GM19035 (cell line): ENCODE results near the gene MAP3K20.
"Not testable (repeated sequence)": the region's sequence is repeated elsewhere in the genome, so short reads cannot be mapped to it uniquely, and the experiment has no call there.

Experiments
- ATAC-seq: cut with Tn5 transposase; IDR thresholded peaks from one replicate; pipeline ENCODE4 v1.9.1; 2021; ENCODE audit not compliant: unreplicated experiment

Gene MAP3K20

DNA sequence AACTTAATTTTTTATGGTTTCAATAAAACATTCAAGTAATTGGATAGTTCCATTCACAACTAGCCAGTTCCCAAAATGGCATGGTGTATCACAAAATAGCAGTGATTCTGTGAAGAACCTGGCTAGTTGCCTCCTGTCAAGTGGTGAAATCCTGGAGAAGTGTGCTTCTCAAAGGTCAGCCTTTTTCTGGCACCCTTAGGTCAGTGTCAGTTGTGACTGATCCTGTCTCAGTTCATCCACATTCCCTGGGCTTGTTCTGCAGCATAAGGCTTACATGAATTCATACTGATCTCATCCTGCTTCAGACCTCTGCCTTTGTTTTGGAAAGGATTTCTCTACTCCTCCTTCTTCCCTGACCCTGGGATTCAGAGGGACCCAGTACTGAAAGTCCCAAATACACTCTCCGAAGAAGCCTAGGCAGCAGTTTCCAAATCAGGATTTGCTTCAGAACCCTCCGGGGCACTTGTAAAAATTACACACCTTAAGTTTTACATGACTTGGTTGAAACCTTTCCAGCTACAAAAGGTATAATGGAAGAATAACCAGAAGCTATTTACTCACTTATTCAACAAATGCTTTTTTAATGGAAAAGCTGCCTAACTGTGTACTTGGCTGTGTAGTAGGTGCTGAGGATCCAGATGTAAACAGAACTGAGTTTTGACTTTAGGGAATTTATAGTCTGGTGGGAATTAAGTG lies 11.0 kb downstream of the MAP3K20 start:
- no peak for ATAC-seq

DNA sequence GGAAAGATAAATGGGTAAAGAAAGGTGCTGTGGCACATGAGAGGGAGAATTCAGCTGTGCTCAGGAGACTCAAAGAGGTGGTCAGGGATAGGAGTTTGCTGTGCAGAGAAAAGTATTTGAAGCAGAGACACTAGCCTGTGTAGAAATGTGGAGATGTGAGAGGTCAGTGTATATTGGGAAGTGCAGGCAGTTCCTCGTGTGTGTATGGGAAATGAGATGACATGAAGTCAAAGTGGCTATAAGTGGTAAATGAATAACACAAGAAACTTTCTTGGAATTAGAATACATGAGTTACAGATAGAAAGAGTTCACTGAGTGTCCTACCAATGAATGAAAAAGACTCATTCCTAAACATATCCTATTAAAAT lies 11.6 kb downstream of the MAP3K20 start:
- no peak for ATAC-seq

DNA sequence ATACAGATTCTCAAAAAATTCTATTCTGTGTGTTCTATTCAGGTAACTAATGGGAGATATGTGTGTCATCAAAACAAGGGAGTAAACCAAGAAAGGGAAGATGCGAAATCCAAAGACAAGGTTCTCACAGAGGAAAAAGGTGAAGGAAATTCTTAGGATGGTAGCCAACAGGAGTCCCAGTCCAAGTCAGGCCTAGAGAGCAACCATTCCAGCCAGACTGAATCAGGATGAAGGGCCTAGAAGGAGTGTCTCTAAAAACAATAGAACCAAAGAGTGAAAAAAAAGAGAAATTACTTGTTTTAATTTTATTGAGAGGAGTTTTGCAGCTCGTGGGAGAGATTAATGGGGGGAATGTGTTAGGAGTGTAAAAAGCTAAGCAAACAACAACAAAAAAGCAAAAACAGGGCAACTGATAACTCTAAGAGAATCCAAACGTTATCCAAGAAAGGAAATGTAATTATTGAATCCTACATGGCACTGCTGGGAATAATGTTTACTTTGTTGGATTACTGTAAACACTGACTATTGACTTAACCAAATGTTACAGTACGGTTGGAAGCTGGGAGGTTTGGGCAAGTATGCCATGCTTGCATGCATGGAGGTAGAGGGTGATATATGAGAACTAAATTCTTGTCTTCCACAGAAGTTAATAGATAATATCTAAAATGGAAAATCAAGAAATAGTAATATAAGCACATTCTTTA lies 12.3 kb downstream of the MAP3K20 start:
- ATAC-seq: no peak

DNA sequence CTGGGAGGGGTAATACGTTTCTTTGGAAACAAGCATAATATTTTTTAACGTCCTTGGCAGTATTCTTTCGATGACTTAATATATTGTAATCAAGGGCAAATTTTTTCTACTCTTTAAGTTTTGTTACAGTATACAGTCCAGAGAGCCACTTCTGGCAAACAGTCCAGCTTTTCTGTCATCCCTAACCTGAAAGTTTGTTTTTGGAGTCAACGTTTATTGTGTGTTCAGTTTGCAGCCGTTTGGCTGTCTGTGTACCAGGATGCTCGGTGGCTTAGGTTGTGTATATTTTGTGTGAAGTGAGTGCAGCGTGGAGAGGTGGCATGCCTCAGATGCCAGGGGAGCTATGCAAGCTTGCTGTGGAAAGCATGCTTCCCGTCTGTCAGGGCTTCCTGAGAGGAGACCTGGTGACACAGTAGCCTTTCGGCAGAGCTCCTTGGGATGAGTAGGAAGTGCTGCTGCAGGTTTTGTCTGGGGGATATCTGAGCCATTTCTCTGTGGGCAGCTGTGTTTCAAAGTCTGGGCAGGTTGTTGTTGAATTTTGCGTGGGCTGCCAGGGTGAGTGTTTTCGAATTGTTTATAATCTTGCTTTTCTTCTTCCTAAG lies 14.7 kb downstream of the MAP3K20 start:
- ATAC-seq: no peak

DNA sequence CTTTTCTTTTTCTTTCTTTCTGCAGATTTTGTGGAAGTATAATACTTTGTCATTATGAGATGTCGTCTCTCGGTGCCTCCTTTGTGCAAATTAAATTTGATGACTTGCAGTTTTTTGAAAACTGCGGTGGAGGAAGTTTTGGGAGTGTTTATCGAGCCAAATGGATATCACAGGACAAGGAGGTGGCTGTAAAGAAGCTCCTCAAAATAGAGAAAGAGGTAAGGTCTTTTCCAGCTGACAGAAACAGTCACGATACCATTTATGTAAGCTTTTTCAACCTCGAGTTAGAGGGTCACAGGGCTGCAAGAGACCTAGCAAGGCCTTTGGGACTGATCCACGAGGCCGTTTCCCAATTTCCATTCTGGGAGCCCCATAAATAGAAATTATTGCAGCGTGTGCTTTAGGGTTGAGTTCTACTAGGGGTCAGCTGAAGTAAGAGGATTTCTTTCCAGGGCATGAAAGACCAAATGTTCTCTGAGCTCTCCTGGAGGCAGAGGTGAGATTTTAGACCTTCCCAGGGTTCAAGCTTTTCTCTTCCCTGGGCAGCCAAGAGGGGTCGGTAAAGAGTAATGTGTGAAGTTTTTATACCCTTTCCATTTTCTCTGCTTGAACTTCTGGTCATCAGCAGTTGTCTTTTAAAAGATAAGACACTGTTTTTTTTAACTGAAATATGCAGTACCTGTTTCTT lies 15.5 kb downstream of the MAP3K20 start:
- ATAC-seq: no peak

DNA sequence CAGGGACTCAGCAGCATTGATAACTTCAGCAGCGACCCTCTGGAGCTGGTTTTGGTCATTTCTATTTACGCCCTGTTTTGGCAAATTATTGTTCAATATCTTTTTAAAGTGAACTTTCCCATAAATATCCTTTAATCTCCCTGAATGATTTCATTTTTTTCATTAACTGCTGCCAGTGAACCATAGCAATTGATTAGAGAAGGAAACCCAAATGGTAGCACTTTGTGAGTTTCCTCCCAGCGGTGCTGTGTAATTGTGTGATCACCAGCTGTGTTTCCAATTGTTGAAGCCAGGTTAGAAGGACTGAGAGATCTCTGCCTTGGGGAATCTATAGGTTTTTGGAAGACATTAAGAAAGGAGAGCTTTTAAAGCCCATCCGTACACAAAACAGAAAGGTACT lies 16.3 kb downstream of the MAP3K20 start:
- no peak for ATAC-seq

DNA sequence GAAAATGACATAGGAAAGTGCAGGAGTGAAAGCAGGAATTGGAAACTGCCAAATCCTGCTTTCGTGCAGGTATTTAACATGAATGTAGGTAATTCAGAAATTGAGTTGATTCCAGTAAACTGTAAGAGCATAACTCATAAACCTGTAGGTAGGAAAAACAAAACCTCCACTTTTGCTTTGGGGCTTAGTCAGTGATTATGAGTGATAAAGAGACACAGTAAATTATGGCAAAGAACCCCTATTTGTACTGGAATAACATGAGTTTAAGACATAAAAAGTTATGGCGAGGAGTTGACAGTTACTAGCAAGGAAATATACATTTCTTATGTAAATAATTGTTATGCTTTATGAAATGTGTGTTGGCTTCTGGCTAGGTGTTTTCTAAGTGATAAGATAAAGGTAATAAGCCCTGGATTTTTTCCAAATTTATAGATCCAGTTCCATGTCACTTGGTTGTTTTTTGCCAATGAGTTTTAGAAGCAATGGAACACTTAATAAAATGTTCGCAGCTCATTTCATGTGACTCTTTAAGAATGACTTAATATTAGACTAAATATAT lies 17.3 kb downstream of the MAP3K20 start:
- no peak for ATAC-seq

DNA sequence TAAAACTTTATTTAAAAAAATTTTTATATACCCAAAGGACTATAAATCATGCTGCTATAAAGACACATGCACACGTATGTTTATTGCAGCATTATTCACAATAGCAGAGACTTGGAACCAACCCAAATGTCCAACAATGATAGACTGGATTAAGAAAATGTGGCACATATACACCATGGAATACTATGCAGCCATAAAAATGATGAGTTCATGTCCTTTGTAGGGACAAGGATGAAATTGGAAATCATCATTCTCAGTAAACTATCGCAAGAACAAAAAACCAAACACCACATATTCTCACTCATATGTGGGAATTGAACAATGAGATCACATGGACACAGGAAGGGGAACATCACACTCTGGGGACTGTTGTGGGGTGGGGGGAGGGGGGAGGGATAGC lies 18.0 kb downstream of the MAP3K20 start:
- not testable (repeated sequence) for ATAC-seq

DNA sequence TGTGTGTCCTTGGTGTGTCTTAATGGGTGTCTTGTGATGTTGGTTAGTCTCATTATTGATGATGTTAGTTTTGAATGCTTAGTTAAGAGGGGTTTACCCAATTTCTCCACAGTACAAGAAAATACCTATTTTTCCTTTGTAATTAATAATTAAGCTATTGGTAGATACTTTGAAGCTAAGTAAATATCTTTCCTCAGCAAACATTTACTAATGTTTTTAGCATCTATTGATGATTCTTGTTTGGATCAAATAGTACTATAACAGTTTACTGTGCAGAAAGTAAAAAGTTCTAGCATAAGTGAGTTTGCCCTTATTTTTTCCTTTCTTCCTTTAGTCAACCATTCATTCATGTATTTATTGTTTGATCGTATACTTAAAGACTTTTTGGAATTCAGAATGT lies 19.1 kb downstream of the MAP3K20 start:
- no peak for ATAC-seq

DNA sequence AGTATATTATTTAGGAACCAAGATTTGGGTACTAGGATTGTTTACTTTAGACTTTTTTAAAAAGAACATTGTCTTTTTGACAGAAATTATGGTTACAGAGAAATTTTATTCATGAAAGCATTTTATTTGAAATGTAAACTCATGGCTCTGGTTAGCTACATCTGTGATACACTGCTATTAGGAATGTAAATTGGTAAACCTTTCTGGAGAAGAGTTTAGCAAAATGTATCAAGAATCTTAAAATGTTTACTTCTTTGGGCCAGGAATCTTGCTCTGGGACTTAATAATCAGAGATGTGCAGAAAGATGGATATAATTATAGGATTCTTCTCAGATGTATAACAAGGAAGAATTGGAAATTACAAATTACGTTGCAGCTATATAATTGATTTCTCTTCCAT lies 19.7 kb downstream of the MAP3K20 start:
- ATAC-seq: no peak

DNA sequence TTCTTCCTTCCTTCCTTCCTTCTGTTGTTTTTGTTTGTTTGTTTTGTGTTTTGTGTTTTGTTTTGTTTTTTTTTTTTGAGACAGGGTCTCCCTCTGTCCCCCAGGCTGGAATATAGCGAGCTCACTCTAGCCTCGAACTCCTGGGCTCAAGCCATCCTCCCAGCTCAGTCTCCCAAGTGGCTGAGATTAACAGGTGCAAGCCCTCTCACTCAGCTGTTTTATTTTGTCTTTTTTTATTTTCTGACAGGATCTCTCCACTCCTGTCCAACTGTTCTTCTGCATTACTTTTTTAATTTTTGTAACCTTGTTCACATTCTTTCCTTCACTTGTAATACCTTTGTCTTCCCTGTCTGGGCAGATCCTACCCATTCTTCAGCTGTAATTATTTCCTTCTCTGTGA lies 23.6 kb downstream of the MAP3K20 start:
- ATAC-seq: no peak

DNA sequence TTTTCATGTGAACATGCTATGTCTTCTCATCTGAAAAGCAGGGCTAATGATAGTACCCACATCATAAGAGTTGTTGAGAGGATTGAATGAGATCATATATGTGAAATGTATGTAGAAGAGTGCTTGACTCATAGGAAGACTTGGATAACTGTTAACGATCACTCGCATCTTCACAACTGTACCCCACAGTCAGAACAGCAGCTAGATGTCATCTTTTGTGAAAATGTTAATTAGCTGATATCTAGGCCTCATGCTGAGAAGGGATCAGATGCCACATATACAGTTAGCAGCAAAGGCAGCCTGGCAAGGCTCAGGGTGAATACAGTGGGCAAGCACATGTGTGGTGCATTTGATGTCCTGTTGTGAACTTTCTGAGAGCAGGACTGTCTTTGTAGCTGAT lies 24.2 kb downstream of the MAP3K20 start:
- ATAC-seq: no peak

DNA sequence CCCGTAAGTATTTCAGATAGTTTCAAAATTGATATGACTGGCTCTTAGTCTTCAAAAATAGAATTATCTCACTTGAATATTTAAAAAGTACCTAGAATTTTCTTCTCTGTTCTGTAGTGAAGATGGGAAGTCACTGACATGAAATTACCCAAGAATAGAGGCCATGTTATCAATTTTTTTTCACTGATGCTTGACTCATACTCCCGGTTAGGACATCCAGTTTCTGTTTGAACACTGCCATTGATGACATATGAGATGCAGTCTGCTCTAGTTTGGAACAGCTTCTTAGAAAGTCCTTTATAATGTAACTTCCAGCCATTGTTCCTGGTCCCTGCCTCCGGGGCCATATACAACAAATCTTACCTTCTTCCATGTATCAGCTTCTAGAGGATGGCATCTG lies 26.0 kb downstream of the MAP3K20 start:
- peak; percentile 78 for ATAC-seq

DNA sequence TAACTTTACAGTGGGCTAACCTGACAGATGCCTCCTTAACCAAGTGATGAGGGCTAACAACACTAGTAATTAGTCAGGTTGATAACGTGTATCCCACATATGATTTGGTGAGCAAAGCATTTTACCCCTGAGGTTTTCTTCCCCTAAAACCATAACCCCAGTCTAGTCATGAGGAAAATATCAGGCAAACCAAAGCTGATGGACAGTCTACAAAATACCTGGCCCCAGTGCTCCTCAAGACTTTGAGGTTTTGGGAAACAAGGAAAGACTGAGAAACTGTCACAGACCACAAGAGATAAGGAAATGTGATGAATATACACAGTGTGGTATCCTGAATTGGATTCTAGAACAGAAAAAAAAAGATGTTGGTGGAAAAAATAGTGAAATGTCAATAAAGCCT lies 28.5 kb downstream of the MAP3K20 start:
- ATAC-seq: no peak

DNA sequence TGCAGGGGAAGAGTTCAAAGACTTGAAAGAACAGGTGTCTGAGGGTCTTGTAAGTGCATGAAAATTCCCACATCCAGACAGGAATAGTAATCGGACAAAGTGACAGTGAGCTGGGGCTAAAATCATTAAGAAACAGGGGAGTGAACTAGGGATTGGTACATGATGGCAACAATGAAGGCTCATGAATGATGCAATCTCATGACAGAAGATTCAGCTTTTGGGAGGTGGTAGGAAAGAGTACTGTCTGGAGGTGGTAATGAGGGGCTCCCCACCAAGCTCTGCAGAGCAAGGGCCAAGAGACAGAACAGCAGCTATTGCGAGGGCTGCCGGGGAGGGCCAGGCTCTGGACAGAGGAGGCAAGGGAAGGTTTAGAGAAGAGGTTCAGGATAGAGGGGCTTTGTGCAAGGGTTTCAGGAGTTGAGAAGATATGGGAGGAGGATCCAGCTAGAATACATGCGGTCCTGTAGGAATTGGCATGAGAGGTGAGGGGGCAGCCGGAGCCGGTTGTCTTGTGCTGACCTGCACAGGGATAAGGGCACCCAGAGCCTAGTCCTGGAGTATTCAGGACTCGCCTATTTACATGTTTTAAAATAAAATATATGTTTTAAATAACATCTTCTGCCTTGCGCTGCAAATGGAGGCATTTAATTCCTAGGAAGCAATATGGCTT lies 31.4 kb downstream of the MAP3K20 start:
- ATAC-seq: no peak

DNA sequence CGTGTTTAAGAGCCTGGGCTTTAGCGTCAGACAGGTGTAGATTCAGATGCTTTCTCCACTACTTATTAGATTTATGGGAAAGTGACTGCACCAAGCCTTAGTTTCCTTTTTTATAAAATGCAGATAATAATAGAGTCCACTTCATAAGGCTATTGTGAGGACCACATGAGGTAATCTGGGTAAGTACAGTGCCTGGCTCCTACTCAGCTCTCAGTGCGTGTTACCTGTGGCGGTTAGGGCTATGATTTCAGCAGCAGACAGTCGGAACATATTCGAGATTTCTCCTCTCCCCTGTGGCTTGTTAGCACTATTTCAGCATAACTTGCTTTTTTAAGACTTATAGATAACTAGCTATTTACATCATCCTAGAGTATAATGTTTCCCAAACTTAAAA lies 32.0 kb downstream of the MAP3K20 start:
- ATAC-seq: no peak

DNA sequence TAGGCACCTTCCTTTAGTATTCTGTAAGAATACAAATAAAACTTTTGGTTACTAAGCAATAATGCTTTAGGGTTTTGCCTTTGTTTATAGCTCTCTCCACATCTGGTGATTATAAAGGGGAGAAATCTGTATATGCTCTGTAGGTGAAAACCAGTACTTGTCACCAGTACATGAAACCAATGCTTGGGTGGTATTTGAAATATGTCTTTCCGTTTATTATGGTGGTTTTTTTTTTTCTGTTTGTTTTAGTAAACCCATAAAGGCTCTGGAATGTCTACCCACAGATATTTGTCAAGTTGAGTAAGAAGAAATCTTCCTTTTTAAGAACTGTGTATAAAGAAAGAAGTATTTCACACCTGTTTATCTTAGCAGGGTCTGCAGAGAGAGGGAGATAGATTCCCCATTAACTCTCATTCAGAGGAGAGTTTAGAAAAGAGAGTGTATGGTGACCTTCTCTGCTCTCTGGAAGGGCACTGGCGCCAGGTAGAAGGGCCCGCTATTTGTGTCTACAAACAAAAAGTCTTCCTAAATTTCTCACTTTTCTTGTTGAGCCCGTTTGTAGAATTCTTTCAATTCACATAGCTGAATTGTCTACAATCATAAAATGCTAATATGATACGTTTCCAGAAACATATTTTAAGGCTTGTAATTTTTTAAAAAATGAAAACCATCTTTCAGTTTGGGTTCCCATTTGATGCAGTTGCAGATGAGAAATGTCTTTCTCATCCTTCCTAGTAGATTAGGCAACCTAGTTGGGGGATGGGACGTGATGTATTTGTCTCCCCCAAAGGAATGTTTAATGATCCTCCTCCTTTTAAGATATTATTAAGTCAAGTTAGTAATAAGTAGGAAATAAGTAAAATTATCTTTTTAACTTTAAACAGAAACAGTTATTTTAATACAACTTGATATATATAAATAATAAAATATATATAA lies 33.9 kb downstream of the MAP3K20 start:
- ATAC-seq: no peak

DNA sequence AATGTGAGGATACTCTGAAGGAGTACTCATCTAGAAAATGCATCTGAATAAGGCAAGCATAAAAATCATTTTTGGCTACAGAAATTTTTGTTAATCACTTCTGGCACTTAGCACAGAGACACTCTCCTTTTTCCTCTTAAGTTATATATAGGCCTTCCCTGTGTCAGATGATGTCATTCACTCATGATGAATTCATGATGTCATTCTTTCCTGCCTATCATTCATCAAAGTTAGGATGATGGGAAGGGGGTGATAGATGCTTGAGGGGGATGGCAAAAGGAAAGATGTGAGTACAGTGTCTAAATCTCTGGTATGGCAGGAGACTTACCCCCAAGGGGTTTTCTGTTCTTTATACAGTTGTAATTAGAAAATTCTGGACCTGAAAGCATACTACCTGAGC lies 42.0 kb downstream of the MAP3K20 start:
- no peak for ATAC-seq

DNA sequence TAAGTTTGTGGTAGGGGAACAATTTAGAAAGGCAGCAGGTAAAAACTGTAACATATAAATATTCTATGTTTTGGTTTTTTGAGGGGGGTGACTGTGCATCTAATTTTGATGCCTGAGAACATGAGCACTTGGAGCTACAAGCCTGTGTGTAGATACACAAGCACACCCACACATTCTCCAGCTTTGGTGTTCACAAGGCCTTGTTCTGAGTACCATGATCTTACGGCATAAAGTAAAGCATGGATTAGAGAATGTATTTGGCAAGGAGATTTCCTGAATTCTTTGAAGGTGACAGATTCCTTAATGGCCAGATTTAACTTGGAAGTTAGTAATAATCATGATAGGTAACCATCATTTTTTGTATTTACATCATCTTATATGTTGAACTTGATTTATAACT lies 42.7 kb downstream of the MAP3K20 start:
- no peak for ATAC-seq
